HG03045 (cell line): ENCODE results near the gene GABRB1.

Experiments used
- ATAC-seq: cut with Tn5 transposase; IDR thresholded peaks from one replicate; pipeline ENCODE4 v1.9.1; 2021; ENCODE audit warnings: mild to moderate bottlenecking, moderate library complexity; ENCODE audit not compliant: unreplicated experiment

The GABRB1 gene

GRCh38 chr4:47110546-47111132 is 79.3 kb downstream of the GABRB1 start:
- ATAC-seq, result no peak

DNA sequence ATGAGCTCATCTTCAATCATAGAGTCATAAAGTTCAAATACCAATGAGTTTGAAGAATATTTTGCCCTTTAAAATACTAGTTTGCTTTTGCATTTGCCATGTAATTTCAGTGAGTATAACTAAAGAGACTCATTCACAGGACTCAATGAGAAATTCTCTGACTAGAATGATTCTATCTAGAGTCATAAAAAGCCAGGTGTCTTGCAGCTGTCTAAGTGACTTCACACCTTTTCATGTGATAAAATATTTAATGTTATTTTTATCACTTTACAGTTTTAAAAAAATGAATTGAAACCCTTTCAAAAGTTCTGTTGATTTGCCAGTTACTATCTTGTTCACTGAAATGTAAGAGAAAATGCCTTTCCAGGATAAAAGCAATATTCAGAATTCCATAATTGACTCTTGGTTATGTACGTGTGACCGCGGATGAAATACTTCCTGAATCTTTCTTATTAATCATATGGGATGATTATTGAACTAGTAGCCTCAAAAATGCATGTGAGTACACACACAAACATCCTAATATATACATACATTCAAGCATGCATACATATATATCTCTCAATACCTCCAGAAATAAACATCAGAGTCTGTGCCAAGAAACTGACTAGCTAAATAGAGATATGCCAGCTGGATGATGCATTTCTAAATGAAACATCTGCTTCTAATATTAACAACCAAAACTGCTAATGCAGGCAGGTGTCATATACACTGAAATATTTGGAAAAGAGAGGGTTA is 87.0 kb downstream of the GABRB1 start:
- ATAC-seq, result no peak

DNA sequence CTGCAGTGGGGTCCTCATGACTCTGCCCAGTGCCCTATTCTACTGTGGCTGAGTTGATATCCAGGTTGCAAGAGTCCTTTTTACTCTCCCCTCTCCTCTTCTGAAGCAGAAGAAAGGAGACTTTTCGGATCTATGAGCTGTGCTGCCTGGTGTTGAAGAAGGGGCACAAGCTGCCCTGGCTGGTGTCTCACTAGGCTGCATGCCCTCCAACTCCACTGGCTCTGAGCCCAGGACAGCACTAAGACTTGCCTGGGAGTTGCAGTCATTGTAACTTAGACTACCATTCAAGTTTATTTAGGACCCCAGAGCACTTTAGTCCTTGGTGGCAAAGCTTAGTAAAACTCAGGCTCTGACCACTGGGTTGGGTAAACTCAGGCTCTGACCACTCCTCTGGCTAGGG is 89.4 kb downstream of the GABRB1 start:
- ATAC-seq, result no peak

- ATAC-seq, result peak; percentile 84
Measured at GRCh38 chr4:47122592-47123291, 91.4 kb downstream of the GABRB1 start.

- ATAC-seq, result no peak
Measured at GRCh38 chr4:47128991-47129390, 97.6 kb downstream of the GABRB1 start.

DNA sequence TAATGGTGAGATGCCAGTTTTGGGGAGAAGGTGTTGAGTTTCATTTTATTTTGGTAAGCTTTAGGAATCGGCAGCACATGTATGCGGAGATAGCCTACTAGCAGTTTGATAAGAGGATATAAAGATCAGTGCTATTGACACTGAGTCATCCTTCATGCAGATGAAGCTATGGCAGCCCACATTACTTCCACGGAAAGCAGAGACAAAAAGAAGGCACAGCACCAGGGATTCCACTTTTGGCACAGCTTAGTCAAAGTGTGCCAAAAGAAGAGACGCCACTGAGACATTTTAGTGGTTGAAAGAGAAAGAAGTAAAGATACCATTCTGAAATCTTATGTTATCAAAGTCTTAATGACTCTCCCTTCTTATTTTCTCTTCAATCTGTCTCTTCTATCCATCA is 103.8 kb downstream of the GABRB1 start:
- no peak for ATAC-seq

GRCh38 chr4:47143261-47143660 is 111.9 kb downstream of the GABRB1 start:
- no peak for ATAC-seq

- ATAC-seq, result peak; percentile 95
Measured at GRCh38 chr4:47145630-47146029, 114.3 kb downstream of the GABRB1 start.

GRCh38 chr4:47154816-47155370 is 123.5 kb downstream of the GABRB1 start:
- no peak for ATAC-seq

DNA sequence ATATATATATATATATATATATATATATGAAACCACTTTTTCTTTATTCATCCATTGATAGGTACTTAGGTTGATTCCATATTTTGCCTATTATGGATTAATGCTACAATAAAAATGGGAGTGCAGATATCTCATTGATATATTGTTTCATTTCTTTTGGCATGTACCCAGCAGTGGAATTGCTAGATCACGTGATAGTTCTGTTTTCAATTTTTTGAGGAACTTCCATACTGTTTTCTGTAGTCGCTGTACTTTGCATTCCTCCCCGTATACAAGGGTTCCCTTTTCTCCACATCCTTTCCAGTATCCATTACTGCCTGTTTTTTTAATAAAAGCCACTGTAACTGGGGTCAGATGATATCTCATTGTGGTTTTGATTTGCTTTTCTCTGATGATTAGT is 124.6 kb downstream of the GABRB1 start:
- no peak for ATAC-seq

GRCh38 chr4:47160095-47160494 is 128.7 kb downstream of the GABRB1 start:
- no peak for ATAC-seq

DNA sequence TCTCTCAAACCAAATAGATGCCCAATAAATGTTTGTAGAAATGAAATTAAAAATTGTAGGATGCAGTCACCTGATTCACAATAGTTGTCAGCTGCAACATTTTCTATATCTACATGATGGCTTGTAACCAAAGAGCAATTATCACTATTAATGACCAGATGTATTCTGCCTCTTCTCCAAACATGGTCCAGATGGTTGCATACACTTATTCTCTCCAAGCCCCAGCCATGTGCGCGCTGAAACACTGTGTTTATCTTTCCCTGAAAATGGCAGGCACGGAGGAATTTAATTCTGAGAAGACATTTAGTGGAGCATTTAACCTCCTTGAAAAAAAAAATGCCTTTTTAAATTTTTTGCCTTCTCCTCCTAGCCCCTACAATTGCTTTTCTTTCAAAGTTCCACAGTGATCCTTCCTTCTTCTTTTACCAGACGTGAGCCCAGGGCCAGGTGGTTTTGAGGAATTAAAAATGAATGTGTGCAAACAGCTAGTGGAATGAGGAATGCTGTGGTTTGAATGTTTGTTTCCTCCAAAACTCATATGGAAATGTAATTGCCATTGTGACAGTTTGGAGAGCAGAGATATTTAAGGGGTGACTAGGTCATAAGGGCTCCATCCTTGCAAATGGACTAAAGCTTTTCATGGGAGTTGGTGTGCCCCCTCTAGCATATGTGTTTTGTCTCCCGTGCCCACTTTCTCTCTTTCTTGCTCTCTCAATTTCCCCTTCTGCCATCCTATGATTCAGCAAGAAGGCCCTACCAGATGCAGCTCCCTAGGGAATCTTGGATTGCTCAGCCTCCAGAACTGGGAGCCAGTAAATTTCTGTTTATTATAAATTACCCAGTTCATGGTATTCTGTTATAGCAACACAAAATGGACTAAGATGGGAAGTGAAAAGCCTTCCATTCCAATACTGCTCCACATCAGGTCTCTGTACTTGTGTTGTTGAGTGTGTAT is 136.0 kb downstream of the GABRB1 start:
- no peak for ATAC-seq

DNA sequence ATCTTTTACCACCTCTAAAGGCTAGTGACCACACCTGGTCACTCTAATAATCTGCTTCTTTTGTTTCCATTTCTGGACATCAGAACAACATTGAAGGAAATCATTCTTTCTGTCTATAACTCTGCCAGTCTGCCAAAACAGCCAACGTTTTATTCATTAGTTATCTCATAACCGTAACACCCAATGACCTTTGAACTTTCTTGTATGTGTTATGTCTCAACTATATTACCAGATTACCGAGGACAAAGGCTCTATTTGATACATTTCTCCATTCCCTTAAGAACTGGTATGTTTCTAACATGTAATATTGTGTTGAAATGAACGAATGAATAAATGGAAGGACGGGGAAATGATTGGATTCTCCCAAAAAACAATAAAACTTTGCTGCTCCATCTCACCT is 152.7 kb downstream of the GABRB1 start:
- no peak for ATAC-seq

GRCh38 chr4:47185761-47186160 is 154.4 kb downstream of the GABRB1 start:
- no peak for ATAC-seq

- no peak for ATAC-seq
Measured at GRCh38 chr4:47187608-47188007, 156.2 kb downstream of the GABRB1 start.

GRCh38 chr4:47193179-47193578 is 161.8 kb downstream of the GABRB1 start:
- no peak for ATAC-seq

- no peak for ATAC-seq
Measured at GRCh38 chr4:47194036-47194737, 162.8 kb downstream of the GABRB1 start.

DNA sequence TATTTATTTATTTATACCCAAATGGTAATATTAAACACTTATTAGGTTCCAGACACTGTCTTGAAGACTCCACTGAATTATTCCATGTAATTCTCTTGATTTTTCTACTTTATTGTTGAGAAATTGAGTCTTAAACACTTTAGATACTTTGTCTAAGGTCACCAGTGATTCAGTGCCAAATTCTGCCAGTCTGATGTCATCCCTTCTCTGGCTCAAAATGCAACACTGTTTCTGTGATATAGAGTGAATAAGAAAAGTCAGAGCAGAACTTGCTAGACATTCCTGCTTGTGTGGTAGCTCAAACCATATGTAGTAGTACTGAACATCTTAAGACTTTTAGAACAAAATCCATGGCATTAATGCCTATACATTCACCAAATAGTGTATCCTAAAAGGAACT is 164.3 kb downstream of the GABRB1 start:
- ATAC-seq, result no peak

DNA sequence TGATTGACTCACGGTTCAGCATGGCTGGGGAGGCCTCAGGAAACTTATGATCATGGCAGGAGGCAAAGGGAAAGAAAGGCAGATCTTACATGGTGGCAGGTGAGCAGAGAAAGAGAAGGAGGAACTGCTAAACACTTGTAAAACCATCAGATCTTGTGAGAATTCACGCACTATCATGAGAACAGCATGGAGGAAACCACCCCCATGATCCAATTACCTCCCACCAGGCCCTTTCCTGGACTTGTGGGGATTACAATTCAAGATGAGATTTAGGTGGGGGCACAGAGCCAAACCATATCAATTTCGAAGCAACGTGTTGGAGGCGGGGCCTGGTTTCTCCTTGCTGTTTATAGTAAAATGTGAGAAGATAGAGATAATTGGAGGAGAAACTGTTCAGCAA is 167.4 kb downstream of the GABRB1 start:
- ATAC-seq, result no peak

GRCh38 chr4:47203593-47203992 is 172.2 kb downstream of the GABRB1 start:
- ATAC-seq, result no peak
